ENCODE measurements around the gene SLC5A5.
"Not testable (repeated sequence)": the region's sequence is repeated elsewhere in the genome, so short reads cannot be mapped to it uniquely, and the experiment has no call there.

Gene SLC5A5

DNA sequence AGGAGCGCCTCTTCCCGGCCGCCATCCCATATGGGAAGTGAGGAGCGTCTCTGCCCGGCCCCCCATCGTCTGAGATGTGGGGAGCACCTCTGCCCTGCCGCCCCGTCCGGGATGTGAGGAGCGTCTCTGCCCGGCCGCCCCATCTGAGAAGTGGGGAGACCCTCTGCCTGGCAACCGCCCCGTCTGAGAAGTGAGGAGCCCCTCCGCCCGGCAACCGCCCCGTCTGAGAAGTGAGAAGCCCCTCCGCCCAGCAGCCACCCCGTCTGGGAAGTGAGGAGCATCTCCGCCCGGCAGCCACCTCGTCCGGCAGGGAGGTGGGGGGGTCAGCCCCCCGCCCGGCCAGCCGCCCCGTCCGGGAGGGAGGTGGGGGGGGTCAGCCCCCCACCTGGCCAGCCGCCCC lies 46.4 kb downstream of the SLC5A5 start:
- not testable (repeated sequence) for H3K4me1 Mint-ChIP-seq (ENCODE audit: low read depth); H3K36me3 Mint-ChIP-seq; H3K27me3 Mint-ChIP-seq; H3K27ac Mint-ChIP-seq; H3K9me3 Mint-ChIP-seq (ENCODE audit: low read depth); H3K4me3 Mint-ChIP-seq

DNA sequence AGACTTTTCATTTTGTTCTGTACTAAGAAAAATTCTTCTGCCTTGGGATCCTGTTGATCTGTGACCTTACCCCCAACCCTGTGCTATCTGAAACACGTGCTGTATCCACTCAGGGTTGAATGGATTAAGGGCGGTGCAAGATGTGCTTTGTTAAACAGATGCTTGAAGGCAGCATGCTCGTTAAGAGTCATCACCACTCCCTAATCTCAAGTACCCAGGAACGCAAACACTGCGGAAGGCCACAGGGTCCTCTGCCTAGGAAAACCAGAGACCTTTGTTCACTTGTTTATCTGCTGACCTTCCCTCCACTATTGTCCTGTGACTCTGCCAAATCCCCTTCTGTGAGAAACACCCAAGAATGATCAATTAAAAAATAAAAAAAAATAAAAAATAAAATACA lies 47.4 kb downstream of the SLC5A5 start:
- H3K27me3 Mint-ChIP-seq, H3K4me3 Mint-ChIP-seq: not testable (repeated sequence)

DNA sequence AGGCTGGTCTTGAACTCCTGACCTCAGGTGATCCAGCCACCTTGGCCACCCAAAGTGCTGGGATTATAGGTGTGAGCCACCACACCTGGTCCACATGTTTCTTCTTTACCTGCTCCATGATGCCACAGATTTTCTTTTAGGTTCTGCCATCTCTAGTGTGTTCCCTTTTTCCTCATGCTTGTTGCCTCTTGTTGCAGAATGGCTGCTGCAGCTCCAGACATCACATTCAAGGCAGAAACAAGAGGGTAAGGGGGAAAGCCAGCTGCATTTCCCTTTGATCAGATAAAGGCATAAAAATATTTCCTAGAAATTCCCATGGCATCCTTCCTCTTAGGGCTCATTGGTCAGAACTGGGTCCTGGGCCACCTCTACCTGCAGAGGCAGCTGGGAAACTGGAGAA lies 48.8 kb downstream of the SLC5A5 start:
- H3K4me1 Mint-ChIP-seq (ENCODE audit: low read depth) = no peaks in the 10 kb centered on the region
- no peaks in the 10 kb centered on the region for H3K36me3 Mint-ChIP-seq
- H3K4me3 Mint-ChIP-seq = no peak overlapping the region
- H3K27me3 Mint-ChIP-seq = no peaks in the 10 kb centered on the region
- no peaks in the 10 kb centered on the region for H3K9me3 Mint-ChIP-seq (ENCODE audit: low read depth)
- H3K27ac Mint-ChIP-seq = no peak overlapping the region

More for the DNA sequence above, 47.4 kb downstream of the SLC5A5 start:
- not testable (repeated sequence) for H3K27ac Mint-ChIP-seq; H3K36me3 Mint-ChIP-seq; H3K4me1 Mint-ChIP-seq (ENCODE audit: low read depth); H3K9me3 Mint-ChIP-seq (ENCODE audit: low read depth)

DNA sequence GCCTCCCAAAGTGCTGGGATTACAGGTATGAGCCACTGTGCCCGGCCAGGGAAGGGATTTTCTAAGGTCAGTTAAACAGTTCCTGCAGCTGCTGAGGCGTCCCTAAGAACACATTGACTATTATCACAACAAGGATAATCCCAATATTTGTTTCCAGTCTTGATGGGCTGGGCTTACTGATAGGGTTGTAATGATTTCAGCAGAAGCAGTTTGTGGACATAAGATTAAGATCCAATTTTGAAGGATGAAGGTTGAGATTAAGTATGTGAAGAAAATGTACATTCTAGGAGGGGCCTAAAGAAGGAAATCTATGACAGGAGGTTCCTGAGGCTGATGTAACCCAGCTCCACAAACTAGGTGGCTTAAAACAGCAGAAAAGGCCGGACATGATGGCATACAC lies 50.4 kb downstream of the SLC5A5 start:
- Mint-ChIP-seq H3K27ac (no peak overlapping the region), H3K9me3 (ENCODE audit: low read depth) (no peaks in the 10 kb centered on the region), H3K4me3 (no peak overlapping the region), H3K27me3 (peaks cover 2% of the 10 kb centered on the region), H3K4me1 (ENCODE audit: low read depth) (no peaks in the 10 kb centered on the region), H3K36me3 (no peaks in the 10 kb centered on the region)

DNA sequence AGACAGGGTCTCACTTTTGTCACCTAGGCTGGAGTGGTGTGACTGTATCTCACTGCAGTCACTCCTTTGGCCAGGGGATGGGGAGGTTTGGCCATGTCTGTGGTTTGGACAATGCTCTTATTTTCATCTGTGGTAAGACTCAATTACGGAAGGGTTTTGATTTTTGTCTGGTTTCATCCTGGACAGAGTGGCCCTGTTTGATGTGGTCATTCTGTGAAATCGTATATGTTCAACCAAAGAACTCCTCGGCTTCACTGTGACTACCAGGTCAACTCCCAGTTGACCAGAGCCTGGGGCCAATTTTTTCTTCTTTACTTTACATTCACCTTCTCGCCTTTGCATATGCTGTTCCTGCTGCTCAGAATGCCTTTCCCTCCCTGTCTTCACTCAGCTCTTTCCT lies 54.3 kb downstream of the SLC5A5 start:
- Mint-ChIP-seq H3K27me3 (peaks cover 2% of the 10 kb centered on the region), H3K9me3 (ENCODE audit: low read depth) (no peaks in the 10 kb centered on the region), H3K4me3 (no peak overlapping the region), H3K36me3 (no peaks in the 10 kb centered on the region), H3K27ac (no peak overlapping the region), H3K4me1 (ENCODE audit: low read depth) (no peaks in the 10 kb centered on the region)

DNA sequence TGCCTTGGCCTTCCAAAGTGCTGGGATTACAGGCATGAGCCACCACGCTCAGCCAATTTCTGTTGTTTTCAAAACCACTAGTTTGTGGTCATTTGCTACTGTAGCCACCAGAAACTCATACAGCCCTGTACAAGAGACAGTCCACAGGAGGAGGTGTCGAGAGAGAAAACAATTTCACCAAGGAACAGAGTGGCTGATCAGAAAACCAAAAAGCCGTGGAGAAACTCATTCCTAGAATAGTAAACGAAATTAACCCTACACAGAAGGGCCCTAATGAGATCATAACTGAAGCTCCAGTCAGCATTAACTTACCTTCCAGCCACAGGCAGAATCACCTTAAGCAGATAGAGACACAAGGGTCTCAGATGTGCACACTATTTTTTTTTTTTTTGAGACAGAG lies 57.3 kb downstream of the SLC5A5 start:
- Mint-ChIP-seq H3K4me3 (no peak overlapping the region), H3K27ac (no peak overlapping the region), H3K36me3 (no peaks in the 10 kb centered on the region), H3K27me3 (peaks cover 2% of the 10 kb centered on the region), H3K4me1 (ENCODE audit: low read depth) (peaks cover 13% of the 10 kb centered on the region), H3K9me3 (ENCODE audit: low read depth) (no peaks in the 10 kb centered on the region)

DNA sequence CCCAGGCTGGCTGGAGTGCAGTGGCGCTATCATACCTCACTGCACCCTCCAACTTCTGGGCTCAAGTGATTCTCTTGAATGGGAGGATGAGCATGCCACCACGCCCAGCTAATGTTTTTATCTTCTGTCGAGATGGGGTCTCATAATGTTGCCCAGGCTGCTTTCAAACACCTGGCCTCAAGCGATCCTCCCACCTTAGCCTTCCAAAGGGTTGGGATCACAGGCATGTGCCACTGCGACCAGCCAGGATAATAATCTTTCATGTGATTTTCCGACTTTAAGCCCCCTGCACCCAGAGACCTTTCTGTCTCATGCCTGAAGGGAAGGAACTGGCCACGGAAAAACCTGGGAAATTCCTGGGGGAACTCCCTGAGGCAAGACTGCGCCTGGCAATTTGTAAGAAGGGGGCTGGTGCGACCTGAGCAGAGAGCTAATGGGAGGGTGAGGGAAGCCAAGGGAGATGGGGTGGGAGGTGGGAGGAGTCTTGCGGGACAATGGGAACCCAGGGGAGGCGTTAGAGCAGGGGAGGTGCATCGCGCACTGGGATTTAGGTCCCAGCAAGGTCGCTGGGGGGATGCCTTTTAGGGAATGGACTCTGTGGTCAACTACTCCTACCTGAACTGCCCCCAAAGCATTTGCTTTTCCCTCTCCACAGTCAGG lies 59.9 kb downstream of the SLC5A5 start:
- H3K4me3 Mint-ChIP-seq = peak overlapping the region; percentile 95
- no peaks in the 10 kb centered on the region for H3K36me3 Mint-ChIP-seq
- no peaks in the 10 kb centered on the region for H3K27me3 Mint-ChIP-seq

DNA sequence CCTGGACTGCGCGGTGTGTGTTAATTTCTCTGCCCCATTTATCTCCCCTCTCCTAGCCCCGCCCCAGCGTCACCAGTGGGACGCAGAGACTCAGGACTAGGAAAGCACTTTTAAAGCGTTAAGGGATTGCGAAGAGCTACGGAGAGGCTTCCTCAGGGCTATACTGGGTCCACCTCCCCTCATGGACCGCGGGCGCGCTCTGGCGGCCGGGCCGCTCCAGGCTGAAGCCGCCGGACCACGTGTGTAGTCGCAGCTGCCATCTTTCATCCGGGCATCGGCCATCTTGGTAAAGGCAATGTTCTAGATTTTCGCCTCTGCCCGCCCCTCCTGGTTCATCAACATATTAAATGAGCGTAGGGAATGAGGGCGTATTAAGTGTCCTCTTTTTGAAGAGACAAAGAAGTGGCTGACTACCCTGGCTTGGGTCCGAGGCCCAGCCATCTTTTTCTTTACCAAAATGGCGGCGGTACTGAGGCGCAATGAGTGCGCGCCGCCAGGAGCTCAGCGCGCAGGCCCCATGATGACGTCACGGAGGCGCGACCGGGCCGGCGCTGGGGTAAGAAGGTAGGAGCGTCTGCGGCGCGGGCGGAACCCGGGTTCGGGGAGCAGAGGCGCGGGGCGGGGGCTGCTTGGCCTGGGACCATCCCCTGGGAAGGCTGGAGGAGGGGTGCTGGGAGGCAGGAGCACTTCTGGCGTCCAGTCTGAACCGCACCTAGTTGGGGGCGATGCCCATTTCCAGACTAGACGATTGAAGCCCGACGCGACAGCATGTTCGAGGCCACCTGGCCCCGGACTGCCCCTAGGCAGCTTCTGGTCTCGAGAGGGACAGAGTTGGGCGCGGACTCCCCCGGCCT lies 61.0 kb downstream of the SLC5A5 start, which contains the start of gene CCDC124:
TSS of gene CCDC124 (plus strand) at position 531 of the 854 bp plus-strand sequence. CDS start 3,406 bp downstream, outside the sequence.
- H3K36me3 Mint-ChIP-seq = no peaks in the 10 kb centered on the region
- peaks cover 15% of the 10 kb centered on the region for H3K4me1 Mint-ChIP-seq (ENCODE audit: low read depth)
- H3K9me3 Mint-ChIP-seq (ENCODE audit: low read depth) = no peaks in the 10 kb centered on the region
- peak within 1 kb of the TSS; percentile 97 for H3K27ac Mint-ChIP-seq
- no peaks in the 10 kb centered on the region for H3K27me3 Mint-ChIP-seq
- peak within 1 kb of the TSS; percentile 95 for H3K4me3 Mint-ChIP-seq

More for the DNA sequence above, 59.9 kb downstream of the SLC5A5 start:
- H3K27ac Mint-ChIP-seq = peak overlapping the region; percentile 80
- H3K4me1 Mint-ChIP-seq (ENCODE audit: low read depth) = peaks cover 15% of the 10 kb centered on the region
- no peaks in the 10 kb centered on the region for H3K9me3 Mint-ChIP-seq (ENCODE audit: low read depth)

DNA sequence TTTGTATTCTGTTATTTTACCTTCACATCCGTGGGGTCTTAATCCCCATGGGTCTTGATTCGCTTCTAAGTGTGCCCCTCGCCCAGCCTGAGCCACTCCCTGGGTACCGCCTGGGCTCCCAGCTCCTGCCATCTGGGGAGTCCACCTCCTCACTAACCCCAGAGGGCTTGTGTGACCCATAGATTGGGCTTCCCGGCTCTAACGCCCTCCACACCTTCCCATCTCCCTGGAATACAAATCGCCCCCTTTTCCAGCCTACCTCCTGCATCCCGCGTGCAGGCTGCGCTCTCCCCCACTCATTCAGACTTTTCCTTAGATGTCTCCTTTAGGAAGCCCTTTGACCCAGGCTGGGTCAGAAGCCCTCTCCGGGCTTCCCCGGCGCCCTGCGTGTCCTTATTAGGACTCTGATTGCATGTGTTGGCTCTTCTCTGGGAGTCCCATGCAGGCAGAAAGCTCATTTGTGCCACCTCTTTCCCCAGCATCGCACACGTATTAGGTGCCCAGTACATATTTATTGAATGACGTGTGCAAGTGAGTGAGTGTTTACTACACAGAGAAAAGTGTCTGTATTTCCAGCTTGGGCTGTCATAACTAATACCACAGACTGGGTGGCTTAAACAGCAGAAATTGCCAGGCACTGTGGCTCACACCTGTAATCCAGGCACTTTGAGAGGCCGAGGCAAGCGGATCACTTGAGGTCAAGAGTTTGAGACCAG lies 61.8 kb downstream of the SLC5A5 start:
- peaks cover 19% of the 10 kb centered on the region for H3K4me1 Mint-ChIP-seq (ENCODE audit: low read depth)

DNA sequence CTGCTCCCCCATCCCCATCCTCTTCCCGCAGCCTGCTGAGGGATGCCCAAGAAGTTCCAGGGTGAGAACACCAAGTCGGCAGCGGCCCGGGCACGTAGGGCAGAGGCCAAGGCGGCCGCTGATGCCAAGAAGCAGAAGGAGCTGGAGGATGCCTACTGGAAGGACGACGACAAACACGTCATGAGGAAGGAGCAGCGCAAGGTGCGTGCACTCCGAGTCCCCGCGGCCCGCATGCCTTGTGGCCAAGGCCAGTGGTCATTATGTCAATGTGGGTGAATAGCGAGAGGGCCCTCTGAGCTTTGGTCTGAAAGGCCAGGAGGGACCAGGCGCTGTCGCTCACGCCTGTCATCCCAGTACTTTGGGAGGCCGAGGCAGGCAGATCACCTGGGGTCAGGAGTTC lies 64.6 kb downstream of the SLC5A5 start:
- Mint-ChIP-seq H3K9me3 (ENCODE audit: low read depth) (no peaks in the 10 kb centered on the region), H3K4me1 (ENCODE audit: low read depth) (peaks cover 19% of the 10 kb centered on the region), H3K27me3 (no peaks in the 10 kb centered on the region), H3K36me3 (no peaks in the 10 kb centered on the region), H3K4me3 (no peak overlapping the region), H3K27ac (no peak overlapping the region)

More for the DNA sequence above, 61.8 kb downstream of the SLC5A5 start:
- Mint-ChIP-seq H3K4me3 (peak overlapping the region; percentile 95), H3K9me3 (ENCODE audit: low read depth) (no peaks in the 10 kb centered on the region), H3K36me3 (no peaks in the 10 kb centered on the region), H3K27me3 (no peaks in the 10 kb centered on the region), H3K27ac (peak overlapping the region; percentile 97)

DNA sequence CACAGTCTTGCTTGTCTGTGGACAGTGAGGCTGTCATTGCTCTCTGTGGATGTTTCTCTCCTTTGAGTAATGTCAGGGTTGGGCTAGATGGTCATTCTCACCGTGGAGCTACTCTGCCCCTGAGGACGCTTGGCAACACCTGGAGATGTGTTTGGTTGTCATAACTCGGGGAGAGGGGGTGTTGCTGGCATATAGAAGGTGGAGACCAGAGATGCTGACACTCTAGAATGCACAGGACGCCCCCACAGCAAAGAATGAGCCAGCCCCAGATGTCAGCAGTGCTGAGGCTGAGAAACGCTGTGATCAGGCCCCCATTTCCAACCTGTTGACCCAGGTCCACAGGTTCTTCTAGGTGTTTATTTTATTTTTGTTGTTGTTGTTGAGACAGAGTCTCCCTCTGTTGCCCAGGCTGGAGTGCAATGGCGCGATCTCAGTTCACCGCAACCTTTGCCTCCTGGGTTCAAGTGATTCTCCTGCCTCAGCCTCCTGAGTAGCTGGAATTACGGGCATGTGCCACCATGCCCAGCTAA lies 65.7 kb downstream of the SLC5A5 start:
- H3K4me3 Mint-ChIP-seq = no peak overlapping the region
- peaks cover 12% of the 10 kb centered on the region for H3K4me1 Mint-ChIP-seq (ENCODE audit: low read depth)
- H3K27ac Mint-ChIP-seq = no peak overlapping the region
- no peaks in the 10 kb centered on the region for H3K27me3 Mint-ChIP-seq
- no peaks in the 10 kb centered on the region for H3K36me3 Mint-ChIP-seq
- H3K9me3 Mint-ChIP-seq (ENCODE audit: low read depth) = no peaks in the 10 kb centered on the region

DNA sequence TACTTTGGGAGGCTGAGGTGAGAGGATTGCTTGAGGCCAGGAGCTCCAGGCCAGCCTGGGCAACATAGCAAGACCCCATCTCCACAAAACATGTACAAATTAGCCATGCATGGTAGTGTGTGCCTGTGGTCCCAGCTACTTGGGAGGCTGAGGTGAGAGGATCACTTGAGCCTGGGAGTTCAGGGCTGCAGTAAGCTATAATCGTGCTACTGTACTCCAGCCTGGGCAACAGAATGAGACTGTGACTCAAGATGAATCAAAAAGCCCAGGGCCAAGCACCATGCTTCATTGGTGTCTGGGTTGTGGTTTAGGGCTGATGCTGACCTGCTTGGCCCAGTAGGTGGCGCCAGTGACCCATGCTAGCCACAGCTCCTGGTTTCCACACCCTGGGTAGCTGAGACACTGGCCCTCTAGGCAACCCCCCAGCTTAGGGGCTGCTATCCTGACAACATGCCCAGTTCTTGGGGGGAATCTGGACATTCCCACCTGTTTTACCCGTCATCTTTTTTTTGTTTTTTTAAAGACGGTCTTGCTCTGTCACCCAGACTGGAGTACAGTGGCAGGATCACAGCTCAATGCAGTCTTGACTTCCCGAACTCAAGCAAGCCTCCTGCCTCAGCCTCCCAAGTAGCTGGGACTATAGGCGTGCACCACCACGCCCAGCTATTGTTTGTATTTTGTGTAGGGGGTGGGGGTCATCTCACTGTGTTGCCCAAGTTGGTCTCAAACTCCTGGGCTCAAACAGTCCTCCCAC lies 66.5 kb downstream of the SLC5A5 start:
- H3K4me1 Mint-ChIP-seq (ENCODE audit: low read depth) = peaks cover 11% of the 10 kb centered on the region
- H3K4me3 Mint-ChIP-seq = no peak overlapping the region
- no peaks in the 10 kb centered on the region for H3K27me3 Mint-ChIP-seq
- H3K27ac Mint-ChIP-seq = no peak overlapping the region
- no peaks in the 10 kb centered on the region for H3K9me3 Mint-ChIP-seq (ENCODE audit: low read depth)
- no peaks in the 10 kb centered on the region for H3K36me3 Mint-ChIP-seq

DNA sequence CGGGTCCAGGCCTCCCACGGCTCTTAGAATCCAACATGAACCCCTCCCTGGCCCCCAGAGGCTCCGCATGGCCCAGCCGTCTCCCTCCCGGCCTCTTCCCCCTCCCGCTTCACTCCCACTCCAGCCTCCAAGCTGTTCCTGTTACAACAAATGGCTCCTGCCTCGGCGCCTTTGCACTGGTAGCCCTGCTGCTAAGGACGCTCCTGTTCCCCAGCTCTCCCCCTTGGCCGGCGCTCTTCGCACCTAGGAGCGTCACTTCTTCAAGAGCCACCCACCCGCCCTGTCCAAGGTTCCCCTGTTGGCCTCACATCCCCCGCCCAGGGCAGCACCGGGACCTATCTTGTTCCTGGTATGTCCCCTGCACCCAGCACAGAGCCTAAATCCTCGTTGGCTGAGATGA lies 70.4 kb downstream of the SLC5A5 start:
- Mint-ChIP-seq H3K27me3 (no peaks in the 10 kb centered on the region), H3K4me1 (ENCODE audit: low read depth) (peaks cover 17% of the 10 kb centered on the region), H3K36me3 (no peaks in the 10 kb centered on the region), H3K27ac (no peak overlapping the region), H3K4me3 (no peak overlapping the region), H3K9me3 (ENCODE audit: low read depth) (no peaks in the 10 kb centered on the region)

DNA sequence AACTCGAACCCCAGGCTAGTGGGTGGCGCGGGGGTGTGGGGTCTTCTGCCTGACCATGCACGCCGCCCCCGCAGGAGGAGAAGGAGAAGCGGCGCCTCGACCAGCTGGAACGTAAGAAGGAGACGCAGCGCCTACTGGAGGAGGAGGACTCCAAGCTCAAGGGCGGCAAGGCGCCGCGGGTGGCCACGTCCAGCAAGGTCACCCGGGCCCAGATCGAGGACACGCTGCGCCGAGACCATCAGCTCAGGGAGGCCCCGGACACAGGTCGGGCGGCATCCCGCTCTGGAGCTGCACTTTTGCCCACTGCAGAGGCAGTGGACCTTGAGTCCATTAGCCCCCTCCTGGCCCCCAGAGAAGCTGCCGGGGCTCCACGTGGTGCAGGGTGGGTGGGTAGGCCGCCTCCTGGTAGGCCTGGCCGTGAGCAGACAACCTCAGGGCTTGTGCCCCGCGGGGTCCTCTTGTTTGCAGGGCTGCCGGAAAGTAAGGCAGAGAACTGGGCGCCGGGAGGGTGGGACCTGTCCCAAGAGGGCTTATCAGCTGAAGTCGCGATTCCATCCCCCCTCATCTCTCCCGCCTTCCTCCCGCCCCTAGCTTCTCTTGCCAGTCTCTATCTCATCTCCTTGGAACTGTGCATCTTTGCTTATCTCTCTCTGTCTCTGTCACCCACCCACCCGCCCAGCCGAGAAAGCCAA lies 71.0 kb downstream of the SLC5A5 start:
- Mint-ChIP-seq H3K4me1 (ENCODE audit: low read depth) (peaks cover 21% of the 10 kb centered on the region), H3K27ac (no peak overlapping the region), H3K36me3 (no peaks in the 10 kb centered on the region), H3K4me3 (no peak overlapping the region), H3K27me3 (no peaks in the 10 kb centered on the region), H3K9me3 (ENCODE audit: low read depth) (no peaks in the 10 kb centered on the region)

Measured in activated naive CD8-positive, alpha-beta T cell (primary cell).